HEK293 (cell line): ENCODE measurements around the gene CRBN.

ENCODE experiments used
- CTCF ChIP-seq: fragments of 450-650 bp; formaldehyde crosslinking; IDR thresholded peaks from 2 replicates; pipeline ENCODE4 v1.5.1; 2016; ENCODE audit warnings: missing biosample characterization, missing genetic modification characterization
- GLIS2 ChIP-seq: fragments of 450-650 bp; formaldehyde crosslinking; IDR thresholded peaks from 2 replicates; pipeline ENCODE4 v1.5.1; 2016; ENCODE audit warnings: missing biosample characterization, missing genetic modification characterization
- HOXC10 ChIP-seq: sonication (generic); formaldehyde crosslinking; IDR thresholded peaks from 2 replicates; pipeline ENCODE4 v1.8.1; 2023; ENCODE audit warnings: mild to moderate bottlenecking, missing genetic modification reagents
- INSM2 ChIP-seq: fragments of 450-650 bp; formaldehyde crosslinking; IDR thresholded peaks from 2 replicates; pipeline ENCODE4 v1.5.1; 2016; ENCODE audit warnings: missing biosample characterization, missing genetic modification characterization
- KLF7 ChIP-seq: fragments of 450-650 bp; formaldehyde crosslinking; IDR thresholded peaks from 2 replicates; pipeline ENCODE4 v1.5.1; 2016; ENCODE audit warnings: missing biosample characterization, missing genetic modification characterization, borderline replicate concordance
- MZF1 ChIP-seq: fragments of 450-650 bp; formaldehyde crosslinking; IDR thresholded peaks from 2 replicates; pipeline ENCODE4 v1.5.1; 2017; ENCODE audit warnings: missing biosample characterization, missing genetic modification characterization, borderline replicate concordance
- OSR2 ChIP-seq: fragments of 450-650 bp; formaldehyde crosslinking; IDR thresholded peaks from 2 replicates; pipeline ENCODE4 v1.5.1; 2016; ENCODE audit warnings: missing biosample characterization, missing genetic modification characterization
- PBX3 ChIP-seq: sonication (generic); formaldehyde crosslinking; IDR thresholded peaks from 2 replicates; pipeline ENCODE4 v1.8.1; 2022; ENCODE audit warnings: mild to moderate bottlenecking, moderate library complexity, missing genetic modification reagents
- SALL2 ChIP-seq: fragments of 450-650 bp; formaldehyde crosslinking; IDR thresholded peaks from 2 replicates; pipeline ENCODE4 v1.5.0; 2017; ENCODE audit warnings: missing biosample characterization, mild to moderate bottlenecking, missing genetic modification characterization, borderline replicate concordance
- SCRT2 ChIP-seq: fragments of 450-650 bp; formaldehyde crosslinking; IDR thresholded peaks from 2 replicates; pipeline ENCODE4 v1.5.1; 2016; ENCODE audit warnings: missing biosample characterization, missing genetic modification characterization
- SP7 ChIP-seq: fragments of 450-650 bp; formaldehyde crosslinking; IDR thresholded peaks from 2 replicates; pipeline ENCODE4 v1.5.1; 2016; ENCODE audit warnings: missing biosample characterization, missing genetic modification characterization
- ZBTB48 ChIP-seq: fragments of 450-650 bp; formaldehyde crosslinking; IDR thresholded peaks from 2 replicates; pipeline ENCODE4 v1.5.1; 2016; ENCODE audit warnings: missing biosample characterization, missing genetic modification characterization
- ZBTB7A ChIP-seq: fragments of 450-650 bp; formaldehyde crosslinking; IDR thresholded peaks from 2 replicates; pipeline ENCODE4 v1.5.1; 2016; ENCODE audit warnings: low read depth, missing biosample characterization, missing genetic modification characterization
- ZBTB8A ChIP-seq: fragments of 450-650 bp; formaldehyde crosslinking; IDR thresholded peaks from 2 replicates; pipeline ENCODE4 v1.5.1; 2016; ENCODE audit warnings: missing biosample characterization, missing genetic modification characterization
- ZEB2 ChIP-seq: fragments of 450-650 bp; formaldehyde crosslinking; IDR thresholded peaks from 2 replicates; pipeline ENCODE4 v1.5.1; 2016; ENCODE audit warnings: missing biosample characterization, missing genetic modification characterization
- ZNF112 ChIP-seq: fragments of 450-650 bp; formaldehyde crosslinking; IDR thresholded peaks from 2 replicates; pipeline ENCODE4 v1.5.0; 2017; ENCODE audit warnings: missing biosample characterization, missing genetic modification characterization
- ZNF140 ChIP-seq: fragments of 450-650 bp; formaldehyde crosslinking; IDR thresholded peaks from 2 replicates; pipeline ENCODE4 v1.5.1; 2016; ENCODE audit warnings: missing biosample characterization, missing genetic modification characterization
- ZNF211 ChIP-seq: fragments of 450-650 bp; formaldehyde crosslinking; IDR thresholded peaks from 2 replicates; pipeline ENCODE4 v1.5.1; 2016; ENCODE audit warnings: low read depth, missing biosample characterization, missing genetic modification characterization
- ZNF239 ChIP-seq: fragments of 450-650 bp; formaldehyde crosslinking; IDR thresholded peaks from 2 replicates; pipeline ENCODE4 v1.5.1; 2016; ENCODE audit warnings: missing biosample characterization, missing genetic modification characterization
- ZNF335 ChIP-seq: fragments of 450-650 bp; formaldehyde crosslinking; conservative IDR thresholded peaks from 2 replicates; pipeline ENCODE4 v1.5.1; 2016; ENCODE audit warnings: missing biosample characterization, missing genetic modification characterization
- ZNF48 ChIP-seq: fragments of 450-650 bp; formaldehyde crosslinking; IDR thresholded peaks from 2 replicates; pipeline ENCODE4 v1.5.1; 2016; ENCODE audit warnings: missing biosample characterization, missing genetic modification characterization
- ZNF513 ChIP-seq: fragments of 450-650 bp; IDR thresholded peaks from 2 replicates; pipeline ENCODE4 v1.5.1; 2018; ENCODE audit warnings: missing biosample characterization, missing genetic modification characterization
- ZNF561 ChIP-seq: fragments of 450-650 bp; IDR thresholded peaks from 2 replicates; pipeline ENCODE4 v1.5.1; 2018; ENCODE audit warnings: missing biosample characterization, missing genetic modification characterization, borderline replicate concordance
- ZNF629 ChIP-seq: fragments of 450-650 bp; formaldehyde crosslinking; IDR thresholded peaks from 2 replicates; pipeline ENCODE4 v1.5.1; 2017; ENCODE audit warnings: missing biosample characterization, missing genetic modification characterization
- ZNF658 ChIP-seq: fragments of 450-650 bp; formaldehyde crosslinking; IDR thresholded peaks from 2 replicates; pipeline ENCODE4; 2016; ENCODE audit warnings: missing biosample characterization, missing genetic modification characterization
- ZNF692 ChIP-seq: fragments of 450-650 bp; formaldehyde crosslinking; IDR thresholded peaks from 2 replicates; pipeline ENCODE4 v1.5.1; 2016; ENCODE audit warnings: missing biosample characterization, missing genetic modification characterization
- ZNF768 ChIP-seq: fragments of 450-650 bp; formaldehyde crosslinking; IDR thresholded peaks from 2 replicates; pipeline ENCODE4 v1.5.1; 2018; ENCODE audit warnings: missing biosample characterization, mild to moderate bottlenecking, missing genetic modification characterization
- ZNF837 ChIP-seq: fragments of 450-650 bp; formaldehyde crosslinking; IDR thresholded peaks from 2 replicates; pipeline ENCODE4 v1.5.1; 2016; ENCODE audit warnings: missing biosample characterization, missing genetic modification characterization
- ZNF843 ChIP-seq: fragments of 450-650 bp; formaldehyde crosslinking; IDR thresholded peaks from 2 replicates; pipeline ENCODE4 v1.5.1; 2016; ENCODE audit warnings: missing biosample characterization, missing genetic modification characterization
- ZSCAN23 ChIP-seq: fragments of 450-650 bp; formaldehyde crosslinking; IDR thresholded peaks from 2 replicates; pipeline ENCODE4 v1.5.1; 2016; ENCODE audit warnings: missing biosample characterization, missing genetic modification characterization

CRBN gene

GRCh38 chr3:3179407-3180094 is at the start of gene CRBN (continued):
- TF ChIP-seq ZNF513 (tag by site-specific recombination) (peak; percentile 72), ZNF692 (peak; percentile 85), ZNF140 (no peak), ZEB2 (tag by site-specific recombination) (peak; percentile 77), ZNF843 (peak; percentile 76), ZNF211 (tag by site-specific recombination) (no peak), GLIS2 (tag by site-specific recombination) (peak; percentile 68), INSM2 (peak; percentile 43; the same call in 1 of the 2 replicates), ZBTB7A (tag by site-specific recombination) (no peak), ZNF768 (no peak; the same call in 1 of the 2 replicates), ZSCAN23 (tag by site-specific recombination) (no peak), SP7 (peak; percentile 81; the same call in 1 of the 2 replicates), CTCF (peak; percentile 98), ZNF658 (tag by site-specific recombination) (no peak), ZNF335 (tag by site-specific recombination) (peak; percentile 62), ZBTB8A (peak; percentile 22; the same call in 1 of the 2 replicates), ZNF239 (tag by site-specific recombination) (0 out of 2 replicates have a peak, but pooled peaks have one; percentile 45), ZNF112 (tag by site-specific recombination) (no peak), OSR2 (no peak), ZNF48 (tag by site-specific recombination) (no peak), KLF7 (tag by site-specific recombination) (peak; percentile 99), MZF1 (tag by site-specific recombination) (no peak), ZBTB48 (tag by site-specific recombination) (peak; percentile 66; the same call in 1 of the 2 replicates), SALL2 (tag by site-specific recombination) (peak; percentile 54; the same call in 1 of the 2 replicates), ZNF837 (no peak), HOXC10 (no peak), PBX3 (CRISPR knock-in tag) (peak; percentile 60; the same call in 1 of the 2 replicates), SCRT2 (tag by site-specific recombination) (peak; percentile 95), ZNF629 (peak; percentile 53; the same call in 1 of the 2 replicates), ZNF561 (tag by site-specific recombination) (peak; percentile 84; the same call in 1 of the 2 replicates)
